ENCODE data around the gene ZNF236.

- no peak for TF ChIP-seq CTCF (IDR thresholded peaks at IDR 0.05; ENCODE audit: insufficient read depth, low read length, poor library complexity, severe bottlenecking)
- no peak for TF ChIP-seq EZH2phosphoT487 (conservative IDR thresholded peaks at IDR 0.05; ENCODE audit: low read length)
Observed at GRCh38 chr18:76903386-76903785, 81.0 kb downstream of the ZNF236 start.

Measured in SU-DHL-6 (cell line).